ENCODE data around the gene CPNE4. TPM values are rescaled to one million over a fixed set of nuclear protein-coding genes. Genes with fewer than 3 reads are reported as not detected.

The CPNE4 gene
- total RNA-seq, 2 donors from 2014 or later, result 1.7 to 2.5 TPM

GRCh38 chr3:131704098-131704497, 330.7 kb downstream of the CPNE4 start:
- TF ChIP-seq, protein P1, sequence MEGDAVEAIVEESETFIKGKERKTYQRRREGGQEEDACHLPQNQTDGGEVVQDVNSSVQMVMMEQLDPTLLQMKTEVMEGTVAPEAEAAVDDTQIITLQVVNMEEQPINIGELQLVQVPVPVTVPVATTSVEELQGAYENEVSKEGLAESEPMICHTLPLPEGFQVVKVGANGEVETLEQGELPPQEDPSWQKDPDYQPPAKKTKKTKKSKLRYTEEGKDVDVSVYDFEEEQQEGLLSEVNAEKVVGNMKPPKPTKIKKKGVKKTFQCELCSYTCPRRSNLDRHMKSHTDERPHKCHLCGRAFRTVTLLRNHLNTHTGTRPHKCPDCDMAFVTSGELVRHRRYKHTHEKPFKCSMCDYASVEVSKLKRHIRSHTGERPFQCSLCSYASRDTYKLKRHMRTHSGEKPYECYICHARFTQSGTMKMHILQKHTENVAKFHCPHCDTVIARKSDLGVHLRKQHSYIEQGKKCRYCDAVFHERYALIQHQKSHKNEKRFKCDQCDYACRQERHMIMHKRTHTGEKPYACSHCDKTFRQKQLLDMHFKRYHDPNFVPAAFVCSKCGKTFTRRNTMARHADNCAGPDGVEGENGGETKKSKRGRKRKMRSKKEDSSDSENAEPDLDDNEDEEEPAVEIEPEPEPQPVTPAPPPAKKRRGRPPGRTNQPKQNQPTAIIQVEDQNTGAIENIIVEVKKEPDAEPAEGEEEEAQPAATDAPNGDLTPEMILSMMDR (conservative IDR thresholded peaks at IDR 0.05), result no peak
- H3K4me1 ChIP-seq (ENCODE audit: control insufficient read depth, insufficient read depth, low read length), result no peaks in the 10 kb centered on the region
- H3K4me1 Mint-ChIP-seq, result peaks cover 8% of the 10 kb centered on the region
- H3K27ac Mint-ChIP-seq, result no peak overlapping the region
- no peak for DNase-seq
- no peaks in the 10 kb centered on the region for H3K9me3 ChIP-seq (ENCODE audit: control insufficient read depth, low read length)
- H3K27ac ChIP-seq (ENCODE audit: low read depth, low read length), result no peak overlapping the region
- no peak overlapping the region for H3K4me3 Mint-ChIP-seq
- H3K36me3 ChIP-seq (ENCODE audit: control insufficient read depth, insufficient read depth, low read length), result no peaks in the 10 kb centered on the region
- no peaks in the 10 kb centered on the region for H3K36me3 Mint-ChIP-seq (ENCODE audit: low read depth)
- no peaks in the 10 kb centered on the region for H3K27me3 Mint-ChIP-seq (ENCODE audit: insufficient read depth)
- no peaks in the 10 kb centered on the region for H3K27me3 ChIP-seq (ENCODE audit: control insufficient read depth, insufficient read depth, low read length, poor library complexity, severe bottlenecking)
- no peak overlapping the region for H3K9ac ChIP-seq (ENCODE audit: extremely low read depth, low read length, poor library complexity, severe bottlenecking)
- 75 to 90% methylated on average over 2 of the region's 2 CpGs for WGBS, 2 experiments (ENCODE audit: insufficient coverage in 1 of 2, insufficient read length in 1 of 2)
- H3K4me3 ChIP-seq (ENCODE audit: low read length), result no peak overlapping the region
- peaks cover under 1% of the 10 kb centered on the region for H3K9me3 Mint-ChIP-seq

DNA sequence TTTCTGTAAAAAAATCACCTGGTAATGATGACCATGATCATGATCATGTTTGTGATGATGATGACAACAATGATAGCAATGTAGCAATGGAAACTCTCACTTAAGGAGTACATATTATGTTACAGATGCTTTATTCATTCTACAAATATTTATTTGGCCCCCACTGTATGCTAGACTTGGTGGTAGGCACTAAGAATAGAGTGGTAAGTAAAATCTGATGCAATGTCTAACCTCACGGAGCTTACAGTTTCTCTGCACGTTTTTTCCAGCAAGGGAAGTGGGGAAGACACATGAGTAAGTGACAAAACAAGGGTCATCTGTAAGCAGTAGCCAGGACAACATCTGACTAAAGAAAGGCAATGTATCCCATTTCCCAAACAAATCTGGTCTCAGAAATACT, 332.7 kb downstream of the CPNE4 start:
- H3K4me1 ChIP-seq (ENCODE audit: control insufficient read depth, insufficient read depth, low read length), result no peaks in the 10 kb centered on the region
- TF ChIP-seq, protein P1 (conservative IDR thresholded peaks at IDR 0.05), result no peak
- no peak overlapping the region for H3K4me3 Mint-ChIP-seq
- no peaks in the 10 kb centered on the region for H3K36me3 ChIP-seq (ENCODE audit: control insufficient read depth, insufficient read depth, low read length)
- no peak for DNase-seq
- H3K9me3 ChIP-seq (ENCODE audit: control insufficient read depth, low read length), result no peaks in the 10 kb centered on the region
- no peak overlapping the region for H3K27ac Mint-ChIP-seq
- peaks cover 8% of the 10 kb centered on the region for H3K4me1 Mint-ChIP-seq
- no peak overlapping the region for H3K9ac ChIP-seq (ENCODE audit: extremely low read depth, low read length, poor library complexity, severe bottlenecking)
- no peak overlapping the region for H3K27ac ChIP-seq (ENCODE audit: low read depth, low read length)
- H3K4me3 ChIP-seq (ENCODE audit: low read length), result no peak overlapping the region
- no peaks in the 10 kb centered on the region for H3K27me3 Mint-ChIP-seq (ENCODE audit: insufficient read depth)
- no peaks in the 10 kb centered on the region for H3K36me3 Mint-ChIP-seq (ENCODE audit: low read depth)
- no peaks in the 10 kb centered on the region for H3K27me3 ChIP-seq (ENCODE audit: control insufficient read depth, insufficient read depth, low read length, poor library complexity, severe bottlenecking)
- 64 to 66% methylated on average over 2 of the region's 2 CpGs for WGBS, 2 experiments (ENCODE audit: insufficient coverage in 1 of 2, insufficient read length in 1 of 2)
- no peaks in the 10 kb centered on the region for H3K9me3 Mint-ChIP-seq

- no peak overlapping the region for H3K27ac Mint-ChIP-seq
- Histone ChIP-seq H3K4me3 (ENCODE audit: low read length) (no peak overlapping the region), H3K27me3 (ENCODE audit: control insufficient read depth, insufficient read depth, low read length, poor library complexity, severe bottlenecking) (no peaks in the 10 kb centered on the region), H3K27ac (ENCODE audit: low read depth, low read length) (no peak overlapping the region), H3K9me3 (ENCODE audit: control insufficient read depth, low read length) (no peaks in the 10 kb centered on the region), H3K9ac (ENCODE audit: extremely low read depth, low read length, poor library complexity, severe bottlenecking) (no peak overlapping the region), H3K36me3 (ENCODE audit: control insufficient read depth, insufficient read depth, low read length) (no peaks in the 10 kb centered on the region), H3K4me1 (ENCODE audit: control insufficient read depth, insufficient read depth, low read length) (no peaks in the 10 kb centered on the region)
- no peak for DNase-seq
- no peaks in the 10 kb centered on the region for H3K27me3 Mint-ChIP-seq (ENCODE audit: insufficient read depth)
- no peak overlapping the region for H3K4me3 Mint-ChIP-seq
- WGBS, 2 experiments (ENCODE audit: insufficient coverage in 1 of 2, insufficient read length in 1 of 2), result 29 to 65% methylated on average over 1 to 2 of the region's 2 CpGs
- TF ChIP-seq, protein P1 (conservative IDR thresholded peaks at IDR 0.05), result no peak
- H3K9me3 Mint-ChIP-seq, result no peaks in the 10 kb centered on the region
- H3K4me1 Mint-ChIP-seq, result peaks cover 8% of the 10 kb centered on the region
- no peaks in the 10 kb centered on the region for H3K36me3 Mint-ChIP-seq (ENCODE audit: low read depth)
These were observed 333.6 kb downstream of the CPNE4 start for GRCh38 chr3:131701153-131701770.

Measured in endodermal cell (in vitro differentiated cells).